Fibroblast of pulmonary artery (primary cell): ENCODE data around the gene PHF19.

ENCODE experiments used
- DNase-seq: peaks from one replicate; pipeline ENCODE4 v3.0.0-alpha.2; 2010; ENCODE audit warnings: low read depth
- H3K4me3 ChIP-seq: replicated peaks from 2 replicates; pipeline ENCODE4 v1.5.1; 2011; ENCODE audit warnings: low read depth, mild to moderate bottlenecking, control low read depth, low read length, moderate library complexity
- CTCF ChIP-seq: IDR thresholded peaks from 2 replicates; pipeline ENCODE4 v1.5.1; 2011; ENCODE audit warnings: mild to moderate bottlenecking, control low read depth, low read length, inconsistent platforms; ENCODE audit errors: missing control alignments

PHF19 gene

GRCh38 chr9:120845255-120845654 is 31.7 kb downstream of the PHF19 start:
- DNase-seq = no peak
- TF ChIP-seq CTCF = no peak
- H3K4me3 ChIP-seq = no peak overlapping the region

- DNase-seq = peak; percentile 99
- peak within 1 kb of the TSS; percentile 97 for H3K4me3 ChIP-seq
- TF ChIP-seq CTCF = no peak
Observed at GRCh38 chr9:120842685-120843485, 34.1 kb downstream of the PHF19 start, which contains the start of gene PSMD5. Gene PSMD5 (minus strand): TSS chr9:120842922. CDS start chr9:120842909, 13 bp downstream.

GRCh38 chr9:120841930-120842684 is 34.9 kb downstream of the PHF19 start:
- no peak for TF ChIP-seq CTCF
- peak overlapping the region; percentile 97 for H3K4me3 ChIP-seq
- DNase-seq = no peak

- no peak overlapping the region for H3K4me3 ChIP-seq
- peak; percentile 21 for DNase-seq
Observed at GRCh38 chr9:120839146-120839545, 37.8 kb downstream of the PHF19 start.

GRCh38 chr9:120837921-120838320 is 39.1 kb downstream of the PHF19 start:
- DNase-seq = no peak
- no peak overlapping the region for H3K4me3 ChIP-seq
- TF ChIP-seq CTCF = no peak

More at GRCh38 chr9:120839146-120839545, 37.8 kb downstream of the PHF19 start:
- no peak for TF ChIP-seq CTCF

- no peak for DNase-seq
- no peak overlapping the region for H3K4me3 ChIP-seq
- no peak for TF ChIP-seq CTCF
Observed at GRCh38 chr9:120833325-120833724, 43.7 kb downstream of the PHF19 start.
